ENCODE measurements around the gene SLC2A4RG.
"Not testable (repeated sequence)": the region's sequence is repeated elsewhere in the genome, so short reads cannot be mapped to it uniquely, and the experiment has no call there.

Gene SLC2A4RG

DNA sequence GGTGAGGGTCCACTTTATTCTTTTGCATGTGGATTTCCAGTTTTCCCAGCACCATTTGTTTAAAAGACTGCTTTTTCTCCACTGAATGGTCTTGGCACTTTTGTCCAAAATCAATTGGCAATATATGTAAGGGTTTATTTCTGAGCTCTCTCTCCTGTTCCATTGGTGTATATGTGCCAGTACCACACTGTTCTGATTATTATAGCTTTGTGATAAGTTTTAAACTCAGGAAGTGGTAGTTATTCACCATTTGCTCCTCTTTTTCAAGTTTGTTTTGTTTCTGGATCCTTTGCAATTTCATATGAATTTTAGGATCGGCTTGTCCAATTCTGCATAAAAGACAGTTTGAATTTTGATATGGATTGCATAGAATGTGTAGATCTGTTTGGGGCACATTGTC, 27.4 kb upstream of the SLC2A4RG start:
- DNase-seq (ENCODE audit: low read depth in 2 of 3, low spot score in 1 of 3), result no peak

DNA sequence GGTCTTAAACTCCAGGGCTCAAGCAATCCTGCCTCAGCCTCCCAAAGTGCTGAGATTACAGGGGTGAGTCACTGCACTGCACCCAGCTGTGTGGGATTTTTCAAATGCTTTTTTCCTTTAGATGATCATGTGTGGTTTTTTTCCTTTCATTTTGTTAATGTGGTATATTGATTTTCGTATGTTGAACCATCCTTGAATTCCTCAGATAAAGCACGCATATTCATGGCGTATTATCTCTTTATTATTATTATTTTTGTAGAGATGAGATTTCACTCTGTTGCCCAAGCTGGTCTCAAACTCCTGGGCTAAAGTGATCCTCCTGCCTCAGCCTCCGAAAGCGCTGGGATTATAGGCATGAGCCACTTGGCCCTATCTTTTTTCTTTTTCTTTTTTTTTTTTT, 24.7 kb upstream of the SLC2A4RG start:
- no peak for DNase-seq (ENCODE audit: low read depth in 2 of 3, low spot score in 1 of 3)

DNA sequence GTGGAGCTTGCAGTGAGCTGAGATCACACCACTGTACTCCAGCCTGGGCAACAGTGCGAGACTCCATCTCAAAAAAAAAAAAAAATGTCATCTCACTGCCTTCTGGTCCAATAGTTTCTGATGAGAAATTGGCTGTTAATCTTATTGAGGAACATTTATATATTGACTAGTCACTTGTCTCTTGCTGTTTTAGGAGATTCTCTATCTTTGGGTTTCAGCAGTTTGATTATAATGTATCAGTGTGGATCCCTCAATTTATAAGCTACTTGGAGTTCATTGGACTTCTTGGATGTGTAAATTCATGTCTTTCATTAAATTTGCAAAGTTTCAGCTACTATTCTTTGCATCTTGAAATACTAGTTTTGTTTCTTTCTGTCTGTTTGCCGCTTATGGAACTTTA, 20.6 kb upstream of the SLC2A4RG start:
- DNase-seq (ENCODE audit: low read depth in 2 of 3, low spot score in 1 of 3), result no peak

DNA sequence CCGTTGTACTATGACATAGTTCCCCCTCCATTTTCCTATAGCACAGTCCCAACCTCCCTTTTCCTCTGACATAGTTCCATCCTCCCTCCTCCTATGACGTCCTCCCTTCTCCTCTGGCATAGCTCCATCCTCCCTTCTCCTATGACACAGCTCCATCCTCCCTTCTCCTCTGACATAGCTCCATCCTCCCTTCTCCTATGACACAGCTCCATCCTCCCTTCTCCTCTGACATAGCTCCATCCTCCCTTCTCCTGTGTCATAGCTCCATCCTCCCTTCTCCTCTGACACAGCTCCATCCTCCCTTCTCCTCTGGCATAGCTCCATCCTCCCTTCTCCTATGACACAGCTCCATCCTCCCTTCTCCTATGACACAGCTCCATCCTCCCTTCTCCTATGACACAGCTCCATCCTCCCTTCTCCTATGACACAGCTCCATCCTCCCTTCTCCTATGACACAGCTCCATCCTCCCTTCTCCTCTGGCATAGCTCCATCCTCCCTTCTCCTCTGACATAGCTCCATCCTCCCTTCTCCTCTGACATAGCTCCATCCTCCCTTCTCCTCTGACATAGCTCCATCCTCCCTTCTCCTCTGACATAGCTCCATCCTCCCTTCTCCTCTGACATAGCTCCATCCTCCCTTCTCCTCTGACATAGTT, 16.5 kb upstream of the SLC2A4RG start:
- DNase-seq (ENCODE audit: low read depth in 2 of 3, low spot score in 1 of 3), result not testable (repeated sequence)

DNA sequence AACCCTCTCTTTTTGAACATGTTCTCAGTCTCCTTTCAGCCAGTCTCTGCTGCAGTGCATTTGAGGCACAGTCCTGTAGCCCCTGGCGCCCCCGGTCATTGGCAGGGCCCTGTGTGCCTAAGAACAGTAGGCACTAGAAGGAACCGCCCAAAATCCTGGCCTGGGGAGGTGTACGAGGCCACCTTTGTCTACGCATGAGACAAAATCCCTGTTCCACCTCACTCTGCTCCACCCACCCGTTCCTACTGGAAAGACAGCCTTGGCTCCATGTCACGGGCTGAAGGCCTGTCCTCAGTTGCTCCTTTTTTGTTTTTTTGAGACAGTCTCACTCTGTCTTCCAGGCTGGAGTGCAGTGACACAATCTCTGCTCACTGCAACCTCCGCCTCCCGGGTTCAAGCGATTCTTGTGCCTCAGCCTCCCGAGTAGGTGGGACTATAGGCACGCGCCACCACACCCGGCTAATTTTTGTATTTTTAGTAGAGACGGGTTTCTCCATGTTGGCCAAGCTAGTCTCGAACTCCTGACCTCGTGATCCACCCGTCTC, 9.3 kb upstream of the SLC2A4RG start:
- not testable (repeated sequence) for DNase-seq (ENCODE audit: low read depth in 2 of 3, low spot score in 1 of 3)

DNA sequence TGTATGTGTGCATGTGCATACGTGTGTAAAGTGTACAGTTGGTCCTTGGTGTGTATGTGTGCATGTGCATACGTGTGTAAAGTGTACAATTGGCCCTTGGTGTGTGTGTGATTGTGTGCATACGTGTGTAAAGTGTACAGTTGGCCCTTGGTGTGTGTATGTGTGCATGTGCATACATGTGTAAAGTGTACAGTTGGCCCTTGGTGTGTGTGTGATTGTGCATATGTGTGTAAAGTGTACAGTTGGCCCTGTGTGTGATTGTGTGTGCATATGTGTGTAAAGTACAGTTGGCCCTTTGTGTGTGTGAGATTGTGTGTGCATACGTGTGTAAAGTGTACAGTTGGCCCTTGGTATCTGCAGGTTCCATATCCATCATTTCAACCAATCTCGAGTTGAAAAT, 8.2 kb upstream of the SLC2A4RG start:
- DNase-seq (ENCODE audit: low read depth in 2 of 3, low spot score in 1 of 3), result no peak

DNA sequence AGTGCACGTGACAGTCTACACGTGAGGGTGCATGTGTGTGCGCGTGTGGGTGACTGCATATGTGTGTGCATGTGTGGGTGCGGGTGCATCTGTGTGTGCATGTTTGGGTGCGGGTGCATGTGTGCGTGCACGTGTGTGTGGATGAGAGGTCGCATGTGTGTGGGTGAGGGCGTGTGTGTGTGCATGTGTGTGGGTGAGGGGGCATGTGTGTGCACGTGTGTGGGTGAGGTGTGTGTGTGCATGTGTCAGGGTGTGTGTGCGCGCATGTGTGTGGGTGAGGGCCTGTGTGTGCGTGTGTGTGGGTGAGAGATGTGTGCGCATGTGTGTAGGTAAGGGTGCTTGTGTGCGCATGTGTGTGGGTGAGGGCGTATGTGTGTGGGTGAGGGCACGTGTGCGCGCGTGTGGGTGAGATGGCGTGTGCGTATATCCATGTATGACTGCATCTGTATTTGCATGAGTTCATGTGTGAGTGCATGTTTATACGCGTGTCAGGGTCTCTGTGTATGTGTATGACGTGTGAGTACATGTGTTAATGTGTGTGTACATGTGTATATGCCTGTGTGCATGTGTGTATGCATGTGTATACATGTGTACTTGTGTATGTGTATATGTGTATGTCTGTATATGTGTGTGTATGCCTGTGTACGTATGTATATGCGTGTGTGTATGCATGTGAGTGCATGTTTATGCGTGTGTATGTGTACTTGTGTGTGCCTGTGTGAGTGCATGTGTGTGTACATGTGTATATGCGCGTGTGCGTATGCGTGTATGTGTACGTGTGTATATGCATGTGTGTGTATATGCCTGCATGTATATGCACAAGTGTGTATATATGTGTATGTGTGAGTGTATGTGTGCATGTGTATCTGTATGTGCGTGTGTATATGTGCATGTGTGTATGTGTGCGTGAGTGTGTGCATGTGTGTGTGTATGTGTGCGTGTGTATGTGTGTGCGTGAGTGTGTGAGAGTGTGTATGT, 7.2 kb upstream of the SLC2A4RG start:
- DNase-seq (ENCODE audit: low read depth in 2 of 3, low spot score in 1 of 3), result no peak

DNA sequence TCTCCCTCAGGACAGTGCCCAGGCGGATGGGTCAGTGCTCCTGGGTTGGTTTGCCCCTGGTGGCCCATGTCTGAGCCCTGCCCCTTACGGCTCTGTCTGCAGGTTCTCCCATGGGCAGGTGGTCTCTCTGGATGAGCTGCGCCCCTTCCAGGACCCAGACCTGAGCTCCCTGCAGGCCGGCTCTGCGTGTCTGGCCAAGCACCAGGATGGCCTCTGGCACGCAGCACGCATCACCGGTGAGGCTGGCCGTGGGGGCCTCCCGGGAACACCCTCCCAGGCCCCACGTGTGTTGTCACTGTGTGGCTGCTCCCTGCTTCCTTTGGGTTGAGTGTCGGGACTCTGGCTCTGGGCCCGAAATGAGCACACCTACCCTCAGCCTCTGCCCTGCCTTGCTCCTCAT, 6.5 kb upstream of the SLC2A4RG start:
- DNase-seq (ENCODE audit: low read depth in 2 of 3, low spot score in 1 of 3), result no peak

DNA sequence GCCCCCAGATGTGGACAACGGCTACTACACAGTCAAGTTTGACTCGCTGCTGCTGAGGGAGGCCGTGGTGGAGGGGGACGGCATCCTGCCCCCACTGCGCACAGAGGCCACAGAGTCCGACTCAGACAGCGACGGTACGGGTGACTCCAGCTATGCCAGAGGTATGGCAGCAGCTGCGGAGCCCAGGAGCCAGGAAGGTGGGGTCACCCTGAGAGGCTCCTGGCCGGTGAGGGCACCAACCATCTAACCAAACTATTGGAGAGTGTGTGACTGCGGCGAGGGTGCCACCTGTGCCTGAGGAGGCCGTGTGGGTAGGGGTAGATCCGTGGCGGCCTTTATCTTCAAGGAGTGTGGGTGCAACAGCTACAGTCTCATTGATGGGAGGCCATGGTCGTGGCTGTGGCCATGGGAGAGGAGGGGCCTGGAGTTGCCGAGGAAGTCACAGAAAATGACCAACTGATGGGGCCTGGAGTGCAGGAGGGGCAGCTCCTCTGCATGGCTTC, 5.9 kb upstream of the SLC2A4RG start:
- DNase-seq (ENCODE audit: low read depth in 2 of 3, low spot score in 1 of 3), result no peak

DNA sequence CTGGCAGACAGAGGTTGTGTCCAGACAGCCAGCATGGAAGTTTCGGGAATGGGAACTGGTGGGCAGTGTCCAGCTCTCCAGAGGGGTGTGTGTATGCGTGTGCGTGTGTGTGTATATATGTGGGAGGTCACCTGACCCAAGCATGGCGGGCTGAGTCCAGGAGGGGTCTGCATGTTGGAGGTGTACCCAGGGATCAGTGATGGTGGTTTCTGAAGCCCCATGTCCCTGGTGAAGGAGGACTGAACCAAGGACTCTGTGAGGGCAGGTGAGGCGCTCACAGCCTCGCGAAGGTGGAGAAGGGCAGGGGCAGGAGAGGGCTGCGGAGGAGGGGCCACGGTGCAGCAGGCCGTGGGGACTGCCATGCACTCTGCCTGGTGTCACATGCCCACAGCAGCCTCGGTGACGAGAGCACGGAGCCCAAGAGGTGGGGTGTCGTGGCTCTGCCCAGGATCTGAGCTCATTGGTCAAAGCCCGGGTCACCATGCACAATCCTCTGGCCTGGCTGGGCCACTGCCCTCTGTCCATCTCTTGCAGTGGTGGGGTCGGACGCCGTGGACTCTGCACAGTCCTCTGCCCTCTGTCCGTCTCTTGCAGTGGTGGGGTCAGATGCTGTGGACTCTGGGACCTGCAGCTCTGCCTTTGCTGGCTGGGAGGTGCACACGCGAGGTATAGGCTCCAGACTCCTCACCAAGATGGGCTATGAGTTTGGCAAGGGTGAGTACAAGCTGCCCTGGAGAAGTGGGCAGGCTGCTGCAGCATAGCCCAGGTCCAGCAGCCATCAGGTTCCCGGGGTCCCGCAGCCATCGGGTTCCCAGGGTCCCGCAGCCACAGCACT, 5.2 kb upstream of the SLC2A4RG start:
- DNase-seq (ENCODE audit: low read depth in 2 of 3, low spot score in 1 of 3), result no peak

DNA sequence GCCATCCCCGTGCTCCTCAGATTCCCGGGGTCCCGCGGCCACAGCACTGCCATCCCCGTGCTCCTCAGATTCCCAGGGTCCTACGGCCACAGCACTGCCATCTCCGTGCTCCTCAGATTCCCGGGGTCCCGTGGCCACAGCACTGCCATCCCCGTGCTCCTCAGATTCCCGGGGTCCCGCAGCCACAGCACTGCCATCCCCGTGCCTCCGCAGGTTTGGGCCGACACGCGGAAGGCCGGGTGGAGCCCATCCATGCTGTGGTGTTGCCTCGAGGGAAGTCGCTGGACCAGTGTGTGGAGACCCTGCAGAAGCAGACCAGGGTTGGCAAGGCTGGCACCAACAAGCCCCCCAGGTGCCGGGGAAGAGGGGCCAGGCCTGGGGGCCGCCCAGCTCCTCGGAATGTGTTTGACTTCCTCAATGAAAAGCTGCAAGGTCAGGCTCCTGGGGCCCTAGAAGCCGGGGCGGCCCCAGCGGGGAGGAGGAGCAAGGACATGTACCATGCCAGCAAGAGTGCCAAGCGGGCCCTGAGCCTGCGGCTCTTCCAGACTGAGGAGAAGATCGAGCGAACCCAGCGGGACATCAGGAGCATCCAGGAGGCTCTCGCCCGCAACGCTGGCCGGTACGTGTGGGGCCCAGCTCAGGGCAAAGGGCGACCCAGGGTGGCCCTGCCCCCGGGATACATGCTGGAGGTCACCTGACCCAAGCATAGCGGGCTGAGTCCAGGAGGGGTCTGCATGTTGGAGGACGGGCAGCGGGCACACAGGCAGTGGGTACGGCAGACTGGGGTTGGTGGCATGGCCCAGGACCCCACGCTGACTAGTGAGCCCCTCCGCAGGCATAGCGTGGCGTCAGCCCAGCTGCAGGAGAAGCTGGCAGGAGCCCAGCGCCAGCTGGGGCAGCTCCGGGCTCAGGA, 4.4 kb upstream of the SLC2A4RG start:
- no peak for DNase-seq (ENCODE audit: low read depth in 2 of 3, low spot score in 1 of 3)

DNA sequence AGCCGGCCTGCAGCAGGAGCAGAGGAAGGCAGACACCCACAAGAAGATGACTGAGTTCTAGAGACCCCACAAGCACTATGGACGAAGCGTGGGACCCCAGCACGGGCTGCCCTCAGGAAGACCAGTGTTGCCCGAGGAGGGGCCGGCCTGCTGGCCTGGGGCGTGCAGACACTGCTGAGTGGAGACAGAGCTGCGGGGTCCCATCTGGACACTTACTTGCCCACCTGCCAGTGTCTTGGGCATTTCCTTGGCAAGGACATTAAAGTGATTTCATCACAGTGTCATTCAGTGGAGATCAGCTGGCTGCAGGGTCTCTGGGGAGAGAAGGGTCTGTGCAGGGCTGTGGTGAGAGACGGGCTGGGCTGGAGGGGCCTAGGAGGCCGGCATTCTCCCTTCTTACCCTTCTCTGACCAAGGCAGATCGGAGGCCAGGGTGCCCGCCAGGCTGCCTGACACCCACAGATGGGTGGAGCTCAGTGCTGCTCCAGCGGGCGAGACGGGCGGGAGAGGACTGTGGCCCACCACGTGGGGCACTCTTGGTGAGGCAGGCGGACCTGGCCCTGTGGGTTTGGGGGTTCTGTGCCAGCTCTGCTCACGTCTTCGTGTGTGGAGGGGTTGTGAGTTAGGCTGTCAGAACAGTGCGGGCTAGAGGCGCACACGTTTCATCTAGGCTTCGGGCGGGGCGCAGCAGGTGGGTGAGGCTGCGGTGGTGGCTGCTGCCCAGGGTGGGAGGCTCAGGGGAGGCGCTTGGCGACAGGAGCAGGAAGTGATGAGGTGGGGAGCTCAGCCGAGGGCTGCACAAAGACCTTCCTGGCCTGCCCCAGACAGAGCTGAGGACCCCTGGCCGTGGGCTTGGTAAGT, 3.5 kb upstream of the SLC2A4RG start, which contains the start of gene LIME1:
TSS of gene LIME1 (plus strand) at position 806 of the 860 bp plus-strand sequence. CDS start 886 bp downstream, outside the sequence.
- DNase-seq (ENCODE audit: low read depth in 2 of 3, low spot score in 1 of 3), result peak in 1 of 3 donors; percentile 27

DNA sequence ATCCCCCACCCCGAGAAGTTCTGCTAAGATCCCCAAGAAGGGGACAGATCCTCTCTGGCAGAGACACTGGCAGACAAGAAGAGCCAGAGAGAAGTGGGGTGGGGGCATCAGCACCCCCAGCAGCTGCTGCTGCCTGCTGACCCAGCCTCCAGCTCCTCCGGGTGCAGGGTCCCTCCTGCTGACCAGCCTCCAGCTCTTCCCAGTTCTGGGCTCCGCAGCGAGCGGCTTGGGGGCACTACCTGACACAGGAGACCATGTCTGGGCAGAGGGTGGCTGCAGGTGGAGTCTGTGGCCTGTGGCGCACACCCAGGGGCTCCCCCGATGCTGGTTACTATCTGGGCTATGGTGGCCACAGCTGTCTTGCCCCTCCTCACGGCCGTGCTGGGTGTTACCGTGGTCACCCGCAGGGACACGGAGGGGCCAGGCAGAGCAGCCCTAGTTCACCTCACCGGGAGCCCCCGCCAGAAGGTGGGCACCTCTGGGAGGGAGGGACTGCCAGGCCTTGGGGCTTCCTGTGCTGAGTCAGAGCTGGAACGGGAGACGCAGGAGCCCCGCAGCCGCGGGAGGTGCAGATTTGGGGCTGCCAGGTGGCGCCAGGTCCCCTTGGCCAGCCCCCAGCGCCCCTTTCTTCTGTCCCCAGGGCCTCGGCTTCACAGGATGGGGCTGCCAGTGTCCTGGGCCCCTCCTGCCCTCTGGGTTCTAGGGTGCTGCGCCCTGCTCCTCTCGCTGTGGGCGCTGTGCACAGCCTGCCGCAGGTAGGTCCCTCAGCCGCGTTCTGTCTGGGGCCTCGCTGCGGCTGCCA, 2.5 kb upstream of the SLC2A4RG start:
- peak in 1 of 3 donors; percentile 28 for DNase-seq (ENCODE audit: low read depth in 2 of 3, low spot score in 1 of 3)

DNA sequence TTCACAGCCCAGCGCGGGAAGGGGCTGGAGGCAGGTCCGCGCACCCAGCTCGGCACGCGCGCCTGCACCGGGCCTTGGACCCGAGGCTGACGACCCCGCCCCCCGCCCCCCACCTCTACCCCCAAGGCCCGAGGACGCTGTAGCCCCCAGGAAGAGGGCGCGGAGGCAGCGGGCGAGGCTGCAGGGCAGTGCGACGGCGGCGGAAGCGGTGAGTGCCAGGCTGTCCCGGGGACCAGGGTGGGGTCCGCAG, 2.0 kb upstream of the SLC2A4RG start:
- DNase-seq (ENCODE audit: low read depth in 2 of 3, low spot score in 1 of 3), result no peak

DNA sequence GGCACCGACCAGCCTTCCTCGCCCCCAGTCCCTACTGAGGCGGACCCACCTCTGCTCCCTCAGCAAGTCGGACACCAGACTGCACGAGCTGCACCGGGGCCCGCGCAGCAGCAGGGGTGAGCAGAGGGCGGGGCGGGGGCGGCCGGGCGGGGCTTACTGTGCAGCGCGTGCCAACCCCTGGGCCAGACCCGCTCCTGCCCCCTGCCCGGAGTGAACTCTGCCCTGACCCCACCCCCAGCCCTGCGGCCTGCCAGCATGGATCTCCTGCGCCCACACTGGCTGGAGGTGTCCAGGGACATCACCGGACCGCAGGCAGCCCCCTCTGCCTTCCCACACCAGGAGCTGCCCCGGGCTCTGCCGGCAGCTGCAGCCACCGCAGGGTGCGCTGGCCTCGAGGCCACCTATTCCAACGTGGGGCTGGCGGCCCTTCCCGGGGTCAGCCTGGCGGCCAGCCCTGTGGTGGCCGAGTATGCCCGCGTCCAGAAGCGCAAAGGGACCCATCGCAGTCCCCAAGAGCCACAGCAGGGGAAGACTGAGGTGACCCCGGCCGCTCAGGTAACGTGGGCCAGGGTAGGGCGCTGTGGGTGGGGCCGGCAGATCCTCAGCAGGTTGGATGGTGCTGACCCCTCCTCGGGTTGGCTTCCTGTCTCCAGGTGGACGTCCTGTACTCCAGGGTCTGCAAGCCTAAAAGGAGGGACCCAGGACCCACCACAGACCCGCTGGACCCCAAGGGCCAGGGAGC, 1.5 kb upstream of the SLC2A4RG start:
- no peak for DNase-seq (ENCODE audit: low read depth in 2 of 3, low spot score in 1 of 3)

DNA sequence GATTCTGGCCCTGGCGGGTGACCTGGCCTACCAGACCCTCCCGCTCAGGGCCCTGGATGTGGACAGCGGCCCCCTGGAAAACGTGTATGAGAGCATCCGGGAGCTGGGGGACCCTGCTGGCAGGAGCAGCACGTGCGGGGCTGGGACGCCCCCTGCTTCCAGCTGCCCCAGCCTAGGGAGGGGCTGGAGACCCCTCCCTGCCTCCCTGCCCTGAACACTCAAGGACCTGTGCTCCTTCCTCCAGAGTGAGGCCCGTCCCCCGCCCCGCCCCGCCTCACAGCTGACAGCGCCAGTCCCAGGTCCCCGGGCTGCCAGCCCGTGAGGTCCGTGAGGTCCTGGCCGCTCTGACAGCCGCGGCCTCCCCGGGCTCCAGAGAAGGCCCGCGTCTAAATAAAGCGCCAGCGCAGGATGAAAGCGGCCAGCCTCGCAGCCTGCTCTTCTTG, 868 bp upstream of the SLC2A4RG start:
- peak in 1 of 3 donors; percentile 22 for DNase-seq (ENCODE audit: low read depth in 2 of 3, low spot score in 1 of 3)

DNA sequence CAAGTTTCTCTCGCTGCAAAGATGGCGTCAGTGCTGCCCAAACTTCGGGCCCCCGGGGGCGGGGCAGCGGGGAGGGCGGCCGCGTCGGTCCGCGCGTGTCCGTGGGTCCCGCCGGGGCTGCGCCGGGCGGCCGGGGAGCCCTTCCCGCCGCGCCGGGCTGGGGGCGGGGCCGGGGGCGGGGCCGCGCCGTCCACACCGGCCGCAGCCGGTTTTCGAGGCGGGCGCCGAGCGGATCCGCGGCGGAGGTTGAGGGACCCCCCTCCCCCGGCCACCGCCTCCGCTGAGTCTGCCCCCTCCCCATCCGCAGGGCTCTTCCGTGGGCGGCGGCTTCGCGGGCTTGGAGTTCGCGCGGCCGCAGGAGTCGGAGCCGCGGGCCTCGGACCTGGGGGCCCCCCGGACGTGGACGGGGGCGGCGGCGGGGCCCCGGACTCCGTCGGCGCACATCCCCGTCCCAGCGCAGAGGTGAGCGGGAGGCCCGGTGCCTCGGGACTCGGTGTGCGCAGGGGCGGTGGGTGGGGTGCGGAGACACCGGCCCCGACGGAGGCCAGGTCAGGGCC, 572 bp downstream of the SLC2A4RG start:
- peak in 1 of 3 donors; percentile 26 for DNase-seq (ENCODE audit: low read depth in 2 of 3, low spot score in 1 of 3)

Measured in stimulated activated CD4-positive, alpha-beta T cell treated with anti-CD3 and anti-CD28 coated beads, Interleukin-12 subunit alpha, Interleukin-12 subunit beta, amount 100 ng/mL, for 48 hours (primary cell).